ENCODE data around the gene PCDHGA1. TPM values are rescaled to one million over a fixed set of nuclear protein-coding genes. Genes with fewer than 3 reads are reported as not detected.
A peak's percentile ranks its signal among the peaks of the same experiment; 100 is the strongest.

PCDHGA1 gene
- polyA plus RNA-seq, 1 experiment = 2.2 TPM

DNA sequence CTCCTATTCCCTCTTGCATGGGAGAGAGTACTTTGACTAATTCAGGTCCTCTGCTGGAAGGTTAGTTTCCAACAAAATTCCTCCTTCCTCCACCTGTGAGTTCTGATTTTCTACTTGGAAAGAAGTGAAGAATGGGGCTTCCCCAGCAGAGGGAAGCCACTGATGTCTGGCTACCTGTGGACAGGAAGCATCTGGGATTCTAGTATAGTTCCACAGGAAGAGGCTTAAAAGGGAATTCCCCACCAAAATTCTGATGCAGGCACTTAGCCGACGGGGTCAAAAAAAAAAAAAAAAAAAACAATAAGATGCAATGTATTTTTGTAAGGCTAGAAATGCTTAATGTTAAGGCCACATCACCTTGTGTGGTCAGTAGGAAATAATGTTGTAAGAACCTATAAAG is 192.0 kb downstream of the PCDHGA1 start:
- CTCF ChIA-PET = interaction anchor here (0.9 to 9.0 kb wide), 12 partner anchors 11 to 1164 kb away, joined by 3 to 165 read pairs (median 5); partner anchors contain the start of genes PCDHGA10, PCDHGA12, PCDHGB3 and PCDHGC3
- no peak for DNase-seq (ENCODE audit: low read depth, low spot score)
- H3K27ac ChIP-seq (ENCODE audit: low read depth, low read length) = peak overlapping the region; percentile 92
- no peaks in the 10 kb centered on the region for H3K27me3 ChIP-seq (ENCODE audit: control insufficient read depth, insufficient read depth, low read length)
- POLR2A ChIA-PET = interaction anchor here (1.0 to 1.4 kb wide), 2 partner anchors 10 to 35 kb away, joined by 4 to 10 read pairs; no protein-coding TSS in a partner anchor
- no peaks in the 10 kb centered on the region for H3K9me3 ChIP-seq (ENCODE audit: control insufficient read depth, insufficient read depth, low read length)
- TF ChIP-seq, protein P1, sequence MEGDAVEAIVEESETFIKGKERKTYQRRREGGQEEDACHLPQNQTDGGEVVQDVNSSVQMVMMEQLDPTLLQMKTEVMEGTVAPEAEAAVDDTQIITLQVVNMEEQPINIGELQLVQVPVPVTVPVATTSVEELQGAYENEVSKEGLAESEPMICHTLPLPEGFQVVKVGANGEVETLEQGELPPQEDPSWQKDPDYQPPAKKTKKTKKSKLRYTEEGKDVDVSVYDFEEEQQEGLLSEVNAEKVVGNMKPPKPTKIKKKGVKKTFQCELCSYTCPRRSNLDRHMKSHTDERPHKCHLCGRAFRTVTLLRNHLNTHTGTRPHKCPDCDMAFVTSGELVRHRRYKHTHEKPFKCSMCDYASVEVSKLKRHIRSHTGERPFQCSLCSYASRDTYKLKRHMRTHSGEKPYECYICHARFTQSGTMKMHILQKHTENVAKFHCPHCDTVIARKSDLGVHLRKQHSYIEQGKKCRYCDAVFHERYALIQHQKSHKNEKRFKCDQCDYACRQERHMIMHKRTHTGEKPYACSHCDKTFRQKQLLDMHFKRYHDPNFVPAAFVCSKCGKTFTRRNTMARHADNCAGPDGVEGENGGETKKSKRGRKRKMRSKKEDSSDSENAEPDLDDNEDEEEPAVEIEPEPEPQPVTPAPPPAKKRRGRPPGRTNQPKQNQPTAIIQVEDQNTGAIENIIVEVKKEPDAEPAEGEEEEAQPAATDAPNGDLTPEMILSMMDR (IDR thresholded peaks at IDR 0.05; ENCODE audit: low read depth, low read length) = no peak
- H3K4me3 ChIP-seq (ENCODE audit: low read depth, low read length) = no peak overlapping the region

DNA sequence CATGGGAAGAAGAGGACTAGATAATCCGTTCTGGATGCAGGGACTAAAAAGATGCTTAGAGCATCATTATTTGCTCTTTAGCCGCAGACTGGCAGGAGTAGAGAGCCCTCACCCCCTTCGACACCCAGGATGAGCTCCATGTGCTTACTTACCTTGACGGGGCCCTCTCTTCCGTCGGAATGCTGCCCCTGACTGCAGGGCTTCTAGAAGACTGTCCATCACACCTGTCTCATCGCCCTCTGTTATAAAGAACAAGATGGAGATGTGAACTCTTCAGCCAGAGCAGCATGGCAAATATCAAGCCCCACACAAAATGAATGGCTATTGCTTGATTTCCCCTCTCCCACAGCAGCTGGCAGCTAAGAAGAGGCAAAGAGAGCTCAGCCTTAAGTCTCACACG is 193.7 kb downstream of the PCDHGA1 start:
- H3K4me3 ChIP-seq (ENCODE audit: low read depth, low read length) = no peak overlapping the region

DNA sequence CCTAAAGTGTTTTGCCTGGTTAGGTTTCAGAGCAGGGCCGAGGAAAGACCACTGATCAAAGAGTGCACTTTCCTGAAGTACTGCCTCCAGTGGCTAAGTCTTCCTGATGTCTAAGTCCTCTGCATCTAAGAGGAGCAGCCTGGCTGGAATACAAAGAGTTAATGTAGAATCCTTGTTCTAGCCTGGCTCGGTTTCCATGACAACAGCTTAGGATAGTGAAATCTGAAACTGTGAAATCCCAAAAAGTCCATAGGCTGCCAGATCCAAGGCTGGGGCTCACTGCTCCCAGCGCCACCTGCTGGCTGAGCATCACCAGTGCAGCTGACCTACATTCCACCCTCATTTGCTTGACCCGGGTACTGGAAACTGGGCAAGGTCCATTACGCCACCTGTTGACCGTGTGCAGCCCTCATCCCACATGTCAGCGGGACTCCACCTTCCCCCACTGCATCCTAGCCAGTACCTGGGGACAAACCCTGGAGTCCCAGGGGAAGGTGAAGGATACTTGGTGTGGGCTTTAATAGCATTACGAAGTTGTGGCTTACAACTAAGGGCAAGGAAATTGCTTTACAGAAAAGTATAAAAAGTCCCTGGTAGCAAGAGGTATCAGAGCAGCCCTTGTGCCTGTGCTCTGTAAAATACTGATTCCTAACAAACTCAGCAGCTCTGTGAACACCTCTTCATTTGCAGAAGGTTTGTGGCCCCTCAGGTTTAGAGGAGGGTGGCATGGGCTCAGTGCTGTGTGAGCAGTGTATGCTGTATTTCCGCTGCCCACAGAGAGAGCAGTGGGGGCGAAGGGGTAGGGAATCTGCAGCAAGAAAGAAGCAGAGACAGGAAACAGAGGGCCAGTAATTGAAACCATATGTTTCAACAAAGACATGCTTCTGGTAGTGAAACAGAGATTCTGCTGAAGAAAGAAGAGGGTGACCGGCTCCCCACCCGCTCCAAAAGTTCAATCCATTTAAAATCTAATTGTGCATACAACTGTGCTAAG is 194.6 kb downstream of the PCDHGA1 start:
- ChIA-PET POLR2A (interaction anchor here (0.6 to 1.5 kb wide), 6 partner anchors 12 to 112 kb away, joined by 3 to 7 read pairs (median 3); partner anchors contain the start of genes PCDHGA10 and PCDHGC3), CTCF (interaction anchor here (0.5 to 9.0 kb wide), 37 partner anchors 10 to 186 kb away, joined by 3 to 165 read pairs (median 5); partner anchors contain the start of genes PCDHGA10, PCDHGA11, PCDHGA12 and PCDHGA2)
- DNase-seq (ENCODE audit: low read depth, low spot score) = peak; percentile 95
- TF ChIP-seq, protein P1 (IDR thresholded peaks at IDR 0.05; ENCODE audit: low read depth, low read length) = peak; percentile 99
- no peaks in the 10 kb centered on the region for H3K9me3 ChIP-seq (ENCODE audit: control insufficient read depth, insufficient read depth, low read length)
- peak overlapping the region; percentile 29 for H3K4me3 ChIP-seq (ENCODE audit: low read depth, low read length)
- H3K27ac ChIP-seq (ENCODE audit: low read depth, low read length) = peak overlapping the region; percentile 95
- no peaks in the 10 kb centered on the region for H3K27me3 ChIP-seq (ENCODE audit: control insufficient read depth, insufficient read depth, low read length)

More for the DNA sequence above, 193.7 kb downstream of the PCDHGA1 start:
- TF ChIP-seq, protein P1 (IDR thresholded peaks at IDR 0.05; ENCODE audit: low read depth, low read length) = no peak
- ChIA-PET CTCF (interaction anchor here (0.5 to 9.0 kb wide), 38 partner anchors 11 to 185 kb away, joined by 3 to 165 read pairs (median 5); partner anchors contain the start of genes PCDHGA10, PCDHGA11, PCDHGA12 and PCDHGA2), POLR2A (interaction anchor here (0.6 to 1.5 kb wide), 6 partner anchors 11 to 111 kb away, joined by 3 to 7 read pairs (median 3); partner anchors contain the start of genes PCDHGA10 and PCDHGC3)
- Histone ChIP-seq H3K27me3 (ENCODE audit: control insufficient read depth, insufficient read depth, low read length) (no peaks in the 10 kb centered on the region), H3K9me3 (ENCODE audit: control insufficient read depth, insufficient read depth, low read length) (no peaks in the 10 kb centered on the region), H3K27ac (ENCODE audit: low read depth, low read length) (peak overlapping the region; percentile 95)
- DNase-seq (ENCODE audit: low read depth, low spot score) = no peak

DNA sequence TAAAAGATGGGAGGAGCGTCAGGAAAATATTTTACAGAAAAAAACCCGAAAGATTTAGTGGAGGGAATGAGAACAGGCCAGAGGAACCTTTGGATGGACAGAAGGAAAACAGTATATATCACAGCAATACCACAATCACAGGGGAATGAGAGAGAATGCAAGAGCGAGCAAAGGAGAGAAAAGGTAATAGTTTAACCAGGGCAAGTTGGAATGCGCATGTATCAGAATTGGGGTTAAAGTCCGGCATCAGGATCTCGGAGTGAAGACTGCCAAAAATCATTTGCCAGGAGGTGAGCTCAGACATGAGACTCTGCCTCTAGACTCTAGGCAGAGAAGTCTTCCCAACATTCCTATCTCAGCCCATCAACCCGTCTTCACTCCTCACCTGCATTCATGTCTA is 195.3 kb downstream of the PCDHGA1 start:
- CTCF ChIA-PET = interaction anchor here (0.6 to 9.0 kb wide), 10 partner anchors 10 to 112 kb away, joined by 3 to 165 read pairs (median 14); partner anchors contain the start of genes PCDHGA10, PCDHGA12 and PCDHGC3
- no peaks in the 10 kb centered on the region for H3K27me3 ChIP-seq (ENCODE audit: control insufficient read depth, insufficient read depth, low read length)
- no peak overlapping the region for H3K4me3 ChIP-seq (ENCODE audit: low read depth, low read length)
- TF ChIP-seq, protein P1 (IDR thresholded peaks at IDR 0.05; ENCODE audit: low read depth, low read length) = no peak
- POLR2A ChIA-PET = interaction anchor here (1.5 kb wide), 2 partner anchors 50 to 113 kb away, joined by 3 to 7 read pairs; partner anchors contain the start of genes PCDHGA10 and PCDHGC3
- H3K27ac ChIP-seq (ENCODE audit: low read depth, low read length) = peak overlapping the region; percentile 95
- DNase-seq (ENCODE audit: low read depth, low spot score) = no peak
- no peaks in the 10 kb centered on the region for H3K9me3 ChIP-seq (ENCODE audit: control insufficient read depth, insufficient read depth, low read length)

All from AG04450 (cell line).